Keratinocyte (primary cell): ENCODE measurements around the gene ID3. TPM values are rescaled to one million over a fixed set of nuclear protein-coding genes. Genes with fewer than 3 reads are reported as not detected.

Experiments used
- DNase-seq: peaks from one replicate; pipeline ENCODE4 v3.0.0-alpha.2; 2011; ENCODE audit warnings: low read depth, missing footprints, low spot score
- FAIRE-seq: peaks from 2 replicates; lab custom pipeline; 2011; peaks lifted over from hg19 to GRCh38; lab: Jason Lieb, UNC
- H2AFZ ChIP-seq: 2 replicates; pipeline ENCODE4 v1.6.0; 2012; ENCODE audit warnings: low read length, control low read depth, inconsistent platforms; ENCODE audit not compliant: control insufficient read depth
- H3K27ac ChIP-seq: 2 replicates; pipeline ENCODE4 v1.5.1; 2011; ENCODE audit warnings: low read length; ENCODE audit not compliant: control insufficient read depth, insufficient read depth
- H3K27me3 ChIP-seq: 3 replicates; pipeline ENCODE4 v1.6.0; 2011; ENCODE audit warnings: low read length; ENCODE audit not compliant: control insufficient read depth, insufficient read depth; ENCODE audit errors: extremely low read depth
- H3K36me3 ChIP-seq, 2 experiments: 2 replicates in 1 of 2; 3 replicates in 1 of 2; pipeline ENCODE4 v1.5.1; 2011; ENCODE audit warnings: low read length in 2 of 2, mild to moderate bottlenecking in 1 of 2; ENCODE audit not compliant: control insufficient read depth in 2 of 2, insufficient read depth in 2 of 2; ENCODE audit errors: extremely low read depth in 1 of 2
- H3K4me1 ChIP-seq: 3 replicates; pipeline ENCODE4 v1.5.1; 2011; ENCODE audit warnings: low read length; ENCODE audit not compliant: control insufficient read depth, insufficient read depth; ENCODE audit errors: extremely low read depth
- H3K4me2 ChIP-seq: 3 replicates; pipeline ENCODE4 v1.6.0; 2011; ENCODE audit warnings: low read depth, low read length; ENCODE audit not compliant: control insufficient read depth, insufficient read depth; ENCODE audit errors: extremely low read depth
- H3K4me3 ChIP-seq, 3 experiments: fragments of 200-600 bp in 1 of 3; sonication (generic) in 1 of 3; 2 replicates in 2 of 3; 3 replicates in 1 of 3; pipeline ENCODE4 v1.5.1; 2011 to 2016; ENCODE audit warnings: low read length in 3 of 3, mild to moderate bottlenecking in 3 of 3, control low read depth in 2 of 3, inconsistent platforms in 1 of 3, low read depth in 1 of 3, mixed read lengths in 1 of 3, mixed run types in 1 of 3, moderate library complexity in 1 of 3; ENCODE audit not compliant: control insufficient read depth in 2 of 3, insufficient read depth in 2 of 3; ENCODE audit errors: extremely low read depth in 1 of 3
- H3K79me2 ChIP-seq: 2 replicates; pipeline ENCODE4 v1.6.0; 2012; ENCODE audit warnings: low read length; ENCODE audit not compliant: control insufficient read depth, insufficient read depth
- H3K9ac ChIP-seq: 3 replicates; pipeline ENCODE4 v1.6.0; 2011; ENCODE audit warnings: low read length; ENCODE audit not compliant: control insufficient read depth, insufficient read depth; ENCODE audit errors: extremely low read depth
- H3K9me1 ChIP-seq: 3 replicates; pipeline ENCODE4 v1.6.0; 2011; ENCODE audit warnings: low read length; ENCODE audit not compliant: control insufficient read depth, insufficient read depth; ENCODE audit errors: extremely low read depth
- H3K9me3 ChIP-seq: 2 replicates; pipeline ENCODE4 v1.5.1; 2012; ENCODE audit warnings: low read depth, low read length; ENCODE audit not compliant: control insufficient read depth
- H4K20me1 ChIP-seq: 3 replicates; pipeline ENCODE4 v1.6.0; 2011; ENCODE audit warnings: low read length; ENCODE audit not compliant: control insufficient read depth, insufficient read depth; ENCODE audit errors: extremely low read depth
- CTCF ChIP-seq, 3 experiments: IDR thresholded peaks in 1 of 3; conservative IDR thresholded peaks in 1 of 3; optimal IDR thresholded peaks in 1 of 3; 2 replicates in 2 of 3; 3 replicates in 1 of 3; pipeline versions ENCODE3 to v1.5.1; 2011; ENCODE audit warnings: low read length in 3 of 3, mild to moderate bottlenecking in 3 of 3, moderate library complexity in 2 of 3, control low read depth in 1 of 3, inconsistent platforms in 1 of 3; ENCODE audit not compliant: insufficient read depth in 2 of 3; ENCODE audit errors: extremely low read depth in 1 of 3
- EZH2 ChIP-seq: IDR thresholded peaks from one replicate; pipeline ENCODE4 v1.6.1; 2012; ENCODE audit warnings: inconsistent platforms, mild to moderate bottlenecking, low read length, moderate library complexity
- dilution Hi-C: fragments of 300-500 bp; cut with MboI; formaldehyde crosslinking; loops from one replicate; pipeline ENCODE4 v1.7.0; 2020; ENCODE audit warnings: low sequenced_read_pairs; ENCODE audit not compliant: extremely low pct_ligation_motif_present
- polyA plus RNA-seq, 5 experiments: library from polyadenylated mRNA; depleted of rRNA in 3 of 5; stranded (reverse) in 3 of 5; stranded (forward) in 1 of 5; unstranded in 1 of 5; fragments of >200 nt; gene quantifications; 1 replicate in 1 of 5; 2 replicates in 3 of 5; 3 replicates in 1 of 5; pipeline versions ENCODE4 v1.2.1 to v1.2.3, GENCODE V29; 2011 to 2012; ENCODE audit warnings: missing spikeins in 2 of 5, low read depth in 1 of 5, low replicate concordance in 1 of 5

Gene ID3
- polyA plus RNA-seq, 1 donor (not counting 4 experiments of a cell fraction or from before 2014, with no cell fraction given): 38.0 TPM

DNA sequence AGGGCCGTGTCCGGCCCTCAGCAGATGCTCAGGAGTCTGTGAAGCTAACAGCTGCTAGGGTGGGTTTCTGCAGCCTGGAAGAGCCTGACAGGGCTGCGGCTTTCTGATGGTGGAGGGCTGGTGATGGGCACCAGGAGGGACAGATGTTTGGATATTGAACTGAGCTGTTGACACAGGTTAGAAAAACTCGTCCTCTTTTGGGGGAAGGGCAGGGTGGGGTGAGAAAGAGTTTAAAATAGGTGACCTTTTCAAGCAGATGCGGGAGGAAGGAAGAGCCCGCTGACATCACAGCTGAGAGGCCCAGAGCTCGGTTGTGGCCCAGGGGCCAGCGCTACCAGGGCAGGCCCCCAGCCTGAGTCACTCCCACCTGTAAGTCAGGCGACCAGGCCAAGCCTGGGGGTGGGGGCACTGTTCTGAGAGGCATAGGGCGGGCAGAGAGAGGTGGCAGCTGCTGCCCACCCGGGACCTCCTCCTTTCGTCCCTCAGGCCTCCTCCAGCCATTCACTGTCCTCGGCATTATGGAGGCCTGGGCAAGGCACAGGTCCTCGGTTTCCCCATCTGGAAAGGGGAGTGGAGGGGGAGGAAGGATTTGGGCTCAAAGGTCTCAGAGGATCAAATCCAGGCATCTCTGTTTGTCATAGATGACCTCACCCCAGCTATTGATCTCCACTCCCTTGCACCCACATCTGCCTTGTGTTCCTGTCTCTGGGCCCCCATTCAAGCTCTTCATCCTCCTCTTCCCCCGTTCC lies 32.3 kb upstream of the ID3 start:
- Histone ChIP-seq H3K4me1 (peaks cover 46% of the 10 kb centered on the region), H3K36me3 (no peaks in the 10 kb centered on the region), H3K27me3 (no peaks in the 10 kb centered on the region), H3K9me1 (no peaks in the 10 kb centered on the region), H3K4me3 (no peak overlapping the region), H4K20me1 (no peaks in the 10 kb centered on the region), H2AFZ (no peak overlapping the region), H3K27ac (peak overlapping the region; percentile 89), H3K4me2 (no peak overlapping the region), H3K9ac (no peak overlapping the region), H3K79me2 (no peaks in the 10 kb centered on the region), H3K9me3 (no peaks in the 10 kb centered on the region)
- DNase-seq (no peak), FAIRE-seq (no peak)
- dilution Hi-C loops: no loop called here
- TF ChIP-seq CTCF (optimal IDR thresholded peaks at IDR 0.05 in 1 of 3, IDR thresholded peaks at IDR 0.05 in 1 of 3, conservative IDR thresholded peaks at IDR 0.05 in 1 of 3; ENCODE audit: extremely low read depth in 1 of 3, insufficient read depth in 2 of 3, low read length in 3 of 3): no peak
- no peak for TF ChIP-seq EZH2

- no peaks in the 10 kb centered on the region for H3K79me2 ChIP-seq
- dilution Hi-C loops: no loop called here
- H3K9me1 ChIP-seq: no peaks in the 10 kb centered on the region
These were observed 30.9 kb upstream of the ID3 start for GRCh38 chr1:23590058-23590783.

More at GRCh38 chr1:23590058-23590783, 30.9 kb upstream of the ID3 start:
- no peak overlapping the region for H3K9ac ChIP-seq
- FAIRE-seq (no peak), DNase-seq (no peak)
- TF ChIP-seq EZH2 (no peak), CTCF (optimal IDR thresholded peaks at IDR 0.05 in 1 of 3, IDR thresholded peaks at IDR 0.05 in 1 of 3, conservative IDR thresholded peaks at IDR 0.05 in 1 of 3; ENCODE audit: extremely low read depth in 1 of 3, insufficient read depth in 2 of 3, low read length in 3 of 3) (no peak)
- H3K4me3 ChIP-seq: no peak overlapping the region
- no peak overlapping the region for H3K4me2 ChIP-seq
- no peaks in the 10 kb centered on the region for H3K9me3 ChIP-seq
- H3K27me3 ChIP-seq: no peaks in the 10 kb centered on the region
- H3K27ac ChIP-seq: no peak overlapping the region
- no peak overlapping the region for H2AFZ ChIP-seq
- H4K20me1 ChIP-seq: no peaks in the 10 kb centered on the region
- peaks cover 50% of the 10 kb centered on the region for H3K4me1 ChIP-seq
- no peaks in the 10 kb centered on the region for H3K36me3 ChIP-seq
